Right cardiac atrium (tissue), 5 donors: ENCODE results near the gene CTNNA3. TPM values are rescaled to one million over a fixed set of nuclear protein-coding genes. Genes with fewer than 3 reads are reported as not detected.

ENCODE experiments used
- ATAC-seq, 2 donors: fragments of 200-7000 bp; cut with Tn5 transposase; one replicate each; pipeline versions ENCODE4 v1.8.0 to v1.9.1; 2020; ENCODE audit warnings: moderate library complexity in 2 of 2, mild to moderate bottlenecking in 1 of 2
- DNase-seq, 3 donors: peaks; one replicate each; pipeline ENCODE4 v3.0.0-alpha.2; 2020
- H3K27ac ChIP-seq: one replicate; pipeline ENCODE4 v1.5.1; 2013; ENCODE audit warnings: mild to moderate bottlenecking, low read length, control low read depth, moderate library complexity
- H3K27me3 ChIP-seq: one replicate; pipeline ENCODE4 v1.6.1; 2013; ENCODE audit not compliant: control insufficient read depth, insufficient read depth
- H3K4me1 ChIP-seq: one replicate; pipeline ENCODE4 v1.6.1; 2013; ENCODE audit warnings: low read length; ENCODE audit not compliant: control insufficient read depth, insufficient read depth
- H3K4me3 ChIP-seq: one replicate; pipeline ENCODE4 v1.5.1; 2013; ENCODE audit warnings: low read length, control low read depth
- H3K9me3 ChIP-seq: one replicate; pipeline ENCODE4 v1.6.1; 2013; ENCODE audit warnings: low read length; ENCODE audit not compliant: control insufficient read depth
- WGBS: extraction: QIAGEN DNeasy Blood & Tissue Kit; methylation state at CpG from one replicate; pipeline ENCODE4 v1.1.7; 2013; 5-methylcytosine and 5-hydroxymethylcytosine counted together
- intact Hi-C, 4 donors: fragments of 100-400 bp; cut with DNase I; formaldehyde crosslinking; loops; one replicate each; pipeline versions ENCODE4 v1.11.0 to v1.14.0; 2022 to 2023
- polyA plus RNA-seq: library from polyadenylated mRNA; stranded (reverse); fragments of 200-250 nt; gene quantifications from one replicate; pipeline ENCODE4 v1.2.3, GENCODE V29; 2013
- total RNA-seq, 4 donors: library from RNA; stranded (reverse); fragmentation: NEBNext Ultra II Directional; extraction: Animal tissue kit (Norgen Biotek cat#: 25700); gene quantifications; one replicate each; pipeline ENCODE4 v1.2.1, GENCODE V29; 2021
- donor health status: healthy with polysubstance abuse.
- donor health status: DM: no; HTN: yes; CAD: no.
- donor health status: DM: no; HTN: no; CAD: no.
- donor health status: DM: no; HTN: yes; CAD: no; lungs with severe emphysema.
- donor health status: DM: yes; HTN: yes; CAD: no.

The CTNNA3 gene
- total and polyA plus RNA-seq, 5 donors = 4.5 to 81.7 (median 67.7) TPM

DNA sequence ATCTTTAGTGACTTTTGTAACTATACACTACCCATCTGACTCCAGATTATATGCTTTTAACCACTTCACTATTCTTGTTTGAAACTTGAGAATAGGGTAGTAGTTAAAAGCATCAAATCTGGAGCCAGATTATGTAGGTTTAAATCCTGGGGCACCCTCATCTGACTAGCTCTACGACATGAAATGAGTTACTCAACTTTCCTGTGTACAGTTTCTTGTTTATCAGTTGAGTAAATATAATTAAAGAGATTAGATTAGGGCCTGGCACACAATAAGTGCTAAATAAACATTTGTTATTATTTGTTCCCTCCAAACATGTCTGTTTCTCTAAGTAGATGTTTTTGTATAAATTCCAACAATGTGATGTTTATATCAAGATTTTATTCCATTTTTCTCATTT lies 1255.4 kb downstream of the CTNNA3 start:
- DNase-seq = no peak
- Histone ChIP-seq H3K4me3 (no peak overlapping the region), H3K27me3 (no peaks in the 10 kb centered on the region), H3K4me1 (no peaks in the 10 kb centered on the region), H3K9me3 (no peaks in the 10 kb centered on the region), H3K27ac (no peak overlapping the region)
- WGBS = 60% methylated on average over 1 of the region's 1 CpG
- intact Hi-C loops = no loop called here
- no peak for ATAC-seq

DNA sequence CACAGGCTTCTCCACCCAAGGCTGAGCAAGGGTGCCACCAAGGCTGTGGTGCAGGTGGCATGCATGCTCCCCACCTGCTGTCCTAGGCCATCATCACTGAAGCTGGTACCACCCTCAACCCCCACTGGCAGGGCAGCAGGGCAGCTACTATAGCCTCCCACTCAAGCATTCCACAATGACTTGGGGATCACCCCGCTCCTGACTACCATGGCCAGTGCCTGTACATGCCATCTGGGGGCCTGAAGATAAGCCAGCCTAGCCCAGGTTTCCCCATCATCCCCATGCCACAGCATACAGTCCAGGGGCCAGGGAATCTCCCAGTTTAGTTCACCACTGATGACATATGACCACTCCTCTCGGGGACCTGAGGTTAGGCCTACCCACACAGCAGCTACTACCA lies 1281.1 kb downstream of the CTNNA3 start:
- Histone ChIP-seq H3K4me3 (no peak overlapping the region), H3K9me3 (no peaks in the 10 kb centered on the region), H3K4me1 (no peaks in the 10 kb centered on the region), H3K27me3 (no peaks in the 10 kb centered on the region), H3K27ac (no peak overlapping the region)
- intact Hi-C loops = no loop called here
- DNase-seq = no peak
- 86% methylated on average over 2 of the region's 2 CpGs for WGBS
- no peak for ATAC-seq

DNA sequence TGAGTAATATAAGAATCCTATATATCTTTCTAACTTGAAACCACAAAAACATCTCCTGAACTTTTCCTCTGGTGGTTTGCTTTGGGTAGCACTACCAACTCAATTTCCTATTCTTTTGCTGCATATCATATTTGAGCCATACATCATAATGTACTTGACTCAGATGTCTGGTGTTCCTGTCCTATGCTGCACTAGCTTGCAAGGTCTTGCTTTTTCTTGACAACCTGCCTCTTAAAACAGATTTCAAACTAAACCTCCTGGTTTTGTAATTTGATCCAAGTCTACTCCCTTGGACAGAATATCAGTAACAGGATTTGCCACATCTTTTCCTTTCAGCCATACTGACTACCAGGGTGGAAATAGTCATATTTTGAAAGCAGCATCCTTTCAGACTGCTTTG lies 1290.4 kb downstream of the CTNNA3 start:
- Histone ChIP-seq H3K4me3 (no peak overlapping the region), H3K27ac (no peak overlapping the region), H3K27me3 (no peaks in the 10 kb centered on the region), H3K4me1 (no peaks in the 10 kb centered on the region), H3K9me3 (no peaks in the 10 kb centered on the region)
- intact Hi-C loops = no loop called here
- ATAC-seq (no peak), DNase-seq (no peak)

DNA sequence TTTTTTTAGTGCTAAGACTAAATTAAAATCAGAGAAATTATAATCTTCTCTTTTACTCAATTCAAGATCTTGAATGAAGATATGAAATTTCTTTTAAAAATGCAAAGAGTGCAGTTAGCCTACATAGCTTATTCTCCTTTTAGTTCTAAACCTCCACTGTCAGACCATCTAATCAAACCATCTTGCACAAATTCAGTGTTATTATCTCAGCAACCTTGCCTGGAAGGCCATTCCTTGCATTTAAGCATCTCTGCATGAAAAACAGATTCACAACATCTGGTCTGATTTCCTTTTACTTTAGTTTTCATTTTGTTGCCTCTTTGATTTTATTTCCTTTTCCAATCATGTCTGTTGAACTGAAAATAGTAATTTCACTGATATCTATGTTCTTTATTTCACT lies 1297.3 kb downstream of the CTNNA3 start:
- no peak for ATAC-seq

DNA sequence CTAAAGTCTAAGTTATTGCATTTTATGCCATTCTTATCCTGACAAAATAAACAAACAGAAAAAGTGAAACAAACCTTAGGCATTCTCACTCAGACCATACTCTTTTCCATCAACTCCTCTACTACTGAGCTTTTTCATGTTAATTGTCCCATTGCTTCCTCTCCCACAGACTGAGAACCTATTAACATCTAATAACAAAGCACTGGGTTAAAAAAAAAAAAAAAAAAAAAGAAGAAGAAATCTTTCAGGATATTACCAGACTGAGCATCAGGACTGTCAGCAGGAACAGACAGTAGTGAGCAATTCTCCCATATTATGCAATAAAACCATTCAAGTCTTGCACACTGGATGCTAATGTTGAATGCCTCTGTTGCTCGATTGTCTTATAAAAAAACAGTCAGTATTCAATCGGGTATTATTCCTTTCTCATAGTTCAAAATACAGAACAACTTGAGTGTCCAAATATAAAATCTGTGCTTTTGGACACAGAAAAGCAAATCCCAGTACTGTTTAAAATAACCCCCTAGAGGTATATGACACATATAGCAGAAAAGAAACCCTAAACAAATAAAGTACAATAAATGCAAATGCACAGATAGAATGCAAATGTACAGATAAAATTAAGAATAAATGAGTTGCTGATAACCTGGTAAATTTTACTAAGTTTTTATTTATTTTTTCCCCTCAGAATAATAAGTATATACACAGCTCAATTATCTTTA lies 1301.5 kb downstream of the CTNNA3 start:
- Histone ChIP-seq H3K9me3 (no peaks in the 10 kb centered on the region), H3K4me1 (no peaks in the 10 kb centered on the region), H3K27me3 (no peaks in the 10 kb centered on the region), H3K4me3 (no peak overlapping the region), H3K27ac (no peak overlapping the region)
- ATAC-seq (no peak), DNase-seq (no peak)
- WGBS = 75% methylated on average over 2 of the region's 2 CpGs
- intact Hi-C loops = no loop called here

More for the DNA sequence above, 1297.3 kb downstream of the CTNNA3 start:
- Histone ChIP-seq H3K4me3 (no peak overlapping the region), H3K4me1 (no peaks in the 10 kb centered on the region), H3K27me3 (no peaks in the 10 kb centered on the region), H3K27ac (no peak overlapping the region), H3K9me3 (no peaks in the 10 kb centered on the region)
- intact Hi-C loops = no loop called here
- DNase-seq = no peak

DNA sequence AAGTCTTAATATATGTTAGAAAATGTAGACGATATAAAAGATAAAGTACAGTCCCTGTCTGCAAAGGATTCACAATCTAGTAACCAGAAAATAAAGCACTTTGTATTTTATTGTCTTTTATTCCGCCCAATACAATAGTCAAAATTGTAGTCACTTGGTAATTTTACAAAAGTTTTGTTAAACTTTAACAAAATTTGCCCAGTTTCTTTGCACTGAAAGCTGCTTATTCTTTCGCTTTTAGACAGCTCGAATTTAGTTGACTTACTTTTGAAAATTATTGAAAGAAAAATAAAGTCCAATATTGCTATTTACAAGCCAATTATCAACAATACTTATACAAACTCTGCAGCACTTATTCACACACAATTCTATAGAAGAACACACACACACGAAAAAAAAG lies 1305.1 kb downstream of the CTNNA3 start:
- Histone ChIP-seq H3K9me3 (no peaks in the 10 kb centered on the region), H3K4me1 (no peaks in the 10 kb centered on the region), H3K4me3 (no peak overlapping the region), H3K27ac (no peak overlapping the region), H3K27me3 (no peaks in the 10 kb centered on the region)
- ATAC-seq = no peak
- 84% methylated on average over 5 of the region's 5 CpGs for WGBS
- no peak for DNase-seq
- intact Hi-C loops = no loop called here

DNA sequence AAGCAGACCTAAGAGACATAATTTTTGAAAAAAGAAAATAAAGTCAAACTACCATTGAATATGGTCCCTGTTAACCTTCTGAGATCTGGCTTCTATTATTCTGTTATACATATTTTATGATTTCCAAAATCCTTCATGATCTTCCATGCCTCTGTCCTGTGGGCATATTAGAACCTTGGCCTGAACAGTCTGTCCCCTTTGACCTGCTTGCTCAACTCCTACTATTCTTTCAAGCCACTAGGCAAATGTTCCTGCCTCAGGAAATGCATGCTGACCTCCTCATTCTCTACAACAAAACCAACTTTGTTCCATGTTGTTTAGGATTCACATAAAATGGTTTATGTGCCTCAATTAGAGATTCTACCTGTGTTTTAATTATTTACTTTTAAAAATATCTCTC lies 1315.0 kb downstream of the CTNNA3 start:
- H3K27me3 ChIP-seq = no peaks in the 10 kb centered on the region
- no peak overlapping the region for H3K27ac ChIP-seq
- intact Hi-C loops = no loop called here
- no peak for DNase-seq
- no peak overlapping the region for H3K4me3 ChIP-seq
- no peaks in the 10 kb centered on the region for H3K9me3 ChIP-seq
- no peaks in the 10 kb centered on the region for H3K4me1 ChIP-seq
- ATAC-seq = no peak

DNA sequence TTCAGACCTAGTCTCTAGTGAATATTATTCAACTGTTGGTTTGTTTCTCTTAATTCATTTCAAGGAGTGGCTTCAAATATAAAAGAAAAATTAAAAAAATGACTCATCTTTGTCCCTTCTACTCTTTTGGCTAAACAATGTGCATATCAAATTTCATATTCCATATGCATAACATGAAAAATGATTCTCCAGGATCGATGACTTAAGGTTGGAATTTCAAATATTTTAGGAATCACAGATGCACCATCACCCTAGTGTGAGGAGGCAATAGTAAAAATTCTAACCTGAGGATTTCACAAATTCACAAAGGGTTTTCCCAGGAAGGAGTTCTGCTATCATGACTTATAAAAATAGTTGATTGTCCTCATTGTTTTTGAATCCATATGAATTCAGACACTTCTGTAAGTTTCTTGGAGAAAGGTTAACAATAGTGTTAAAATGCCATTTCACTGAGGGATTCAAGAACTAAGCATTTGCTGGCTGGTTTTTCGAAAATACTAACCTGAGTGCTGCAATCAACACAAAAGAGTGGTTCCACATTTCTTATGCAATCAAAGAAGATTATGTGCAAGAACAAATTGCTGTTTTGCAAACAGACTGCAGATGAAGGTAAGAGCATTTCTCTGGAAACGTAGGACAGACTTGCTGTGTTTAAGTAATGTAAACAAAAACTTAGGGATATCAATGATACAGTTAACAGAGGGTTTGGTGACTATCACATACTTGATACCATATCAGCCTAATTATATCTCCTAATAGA lies 1317.7 kb downstream of the CTNNA3 start:
- ATAC-seq = no peak
- Histone ChIP-seq H3K27me3 (no peaks in the 10 kb centered on the region), H3K27ac (no peak overlapping the region), H3K9me3 (no peaks in the 10 kb centered on the region), H3K4me3 (no peak overlapping the region), H3K4me1 (no peaks in the 10 kb centered on the region)
- 49% methylated on average over 3 of the region's 3 CpGs for WGBS
- intact Hi-C loops = no loop called here
- no peak for DNase-seq

DNA sequence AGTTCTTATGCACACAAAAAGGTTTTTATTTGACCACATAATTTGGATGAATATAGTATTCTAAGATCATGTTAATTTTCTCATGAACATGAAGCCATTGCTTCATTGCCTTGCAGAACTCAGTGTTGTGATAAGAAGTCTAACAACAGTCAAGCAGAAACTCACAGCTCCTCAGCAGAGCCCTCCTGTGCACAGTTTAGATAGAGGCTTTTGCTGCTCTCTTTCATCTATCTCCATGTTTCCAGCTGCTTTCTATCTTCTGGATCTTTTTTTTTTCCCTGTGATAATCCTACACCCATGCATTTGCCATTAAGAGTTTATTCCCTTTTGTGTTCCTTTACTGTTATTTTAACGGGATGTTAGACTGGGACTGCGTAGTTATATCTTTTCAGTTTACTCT lies 1327.8 kb downstream of the CTNNA3 start:
- Histone ChIP-seq H3K4me3 (no peak overlapping the region), H3K9me3 (no peaks in the 10 kb centered on the region), H3K27ac (no peak overlapping the region), H3K27me3 (no peaks in the 10 kb centered on the region), H3K4me1 (no peaks in the 10 kb centered on the region)
- WGBS = 73% methylated on average over 2 of the region's 2 CpGs
- ATAC-seq = no peak
- DNase-seq = no peak
- intact Hi-C loops = no loop called here

DNA sequence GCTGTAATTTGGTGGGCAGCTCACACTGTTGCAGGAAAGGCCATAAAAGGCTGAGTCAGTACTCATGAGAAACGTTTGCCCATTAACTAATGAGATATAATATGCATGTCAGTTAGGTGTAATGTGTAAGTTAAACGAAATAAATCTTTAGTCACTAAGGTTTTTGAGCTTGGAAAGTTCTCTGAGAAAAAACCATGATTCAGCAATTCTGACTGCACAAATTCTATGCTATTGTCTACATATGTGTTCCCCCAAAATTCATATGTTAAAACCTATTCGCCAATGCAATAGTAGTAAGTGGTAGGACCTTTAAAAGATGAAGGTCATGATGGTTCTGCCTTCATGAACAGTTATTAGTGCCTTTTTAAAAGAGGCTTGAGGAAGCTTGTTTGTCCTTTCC lies 1329.8 kb downstream of the CTNNA3 start:
- Histone ChIP-seq H3K27me3 (no peaks in the 10 kb centered on the region), H3K4me1 (no peaks in the 10 kb centered on the region), H3K4me3 (no peak overlapping the region), H3K9me3 (no peaks in the 10 kb centered on the region), H3K27ac (no peak overlapping the region)
- ATAC-seq (no peak), DNase-seq (no peak)
- WGBS = 58% methylated on average over 3 of the region's 3 CpGs
- intact Hi-C loops = no loop called here

DNA sequence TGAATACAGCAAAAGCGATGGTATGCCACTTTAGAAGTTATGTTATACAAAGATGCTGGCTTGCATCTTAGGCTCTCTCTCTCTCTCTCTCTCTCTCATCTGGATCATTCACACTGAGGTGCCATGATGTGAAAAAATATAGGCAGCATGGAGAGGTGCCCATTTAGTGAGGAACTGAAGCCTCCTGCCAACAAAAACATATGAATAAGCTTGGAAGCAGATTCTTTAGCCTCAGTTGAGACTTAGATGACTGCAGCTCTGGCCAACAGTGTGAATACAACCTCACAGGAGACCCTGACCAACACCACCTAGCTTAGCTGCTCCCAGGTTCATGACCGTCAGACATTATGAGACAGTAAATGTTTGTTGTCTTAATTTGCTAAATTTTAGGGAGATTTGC lies 1330.3 kb downstream of the CTNNA3 start:
- H3K4me1 ChIP-seq = no peaks in the 10 kb centered on the region
- H3K9me3 ChIP-seq = no peaks in the 10 kb centered on the region
- no peak overlapping the region for H3K27ac ChIP-seq
- intact Hi-C loops = no loop called here
- H3K27me3 ChIP-seq = no peaks in the 10 kb centered on the region
- 71% methylated on average over 2 of the region's 2 CpGs for WGBS
- no peak for DNase-seq
- H3K4me3 ChIP-seq = no peak overlapping the region
- ATAC-seq = no peak
